ENCODE measurements around the gene SNX21.

The SNX21 gene

DNA sequence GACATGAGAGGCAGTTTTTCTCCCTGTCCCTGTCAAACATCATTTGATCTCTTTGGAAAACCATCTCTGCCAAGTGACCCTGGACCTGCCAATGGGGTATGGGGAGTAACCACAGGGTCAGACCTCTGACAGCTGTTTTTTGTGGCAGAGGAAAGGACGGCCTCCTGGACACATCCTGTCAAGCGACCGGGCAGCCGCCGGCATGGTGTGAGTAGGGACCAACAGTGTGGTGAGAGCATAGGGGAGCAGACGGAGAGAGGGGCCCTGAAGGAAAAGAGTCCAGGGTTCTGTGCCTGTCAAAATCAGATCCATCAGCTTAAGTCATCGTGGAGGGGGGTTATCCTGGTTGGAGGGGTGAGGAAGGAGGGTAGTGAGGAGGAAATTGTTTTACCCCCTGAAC lies 31.7 kb upstream of the SNX21 start:
- TF ChIP-seq, protein P1, sequence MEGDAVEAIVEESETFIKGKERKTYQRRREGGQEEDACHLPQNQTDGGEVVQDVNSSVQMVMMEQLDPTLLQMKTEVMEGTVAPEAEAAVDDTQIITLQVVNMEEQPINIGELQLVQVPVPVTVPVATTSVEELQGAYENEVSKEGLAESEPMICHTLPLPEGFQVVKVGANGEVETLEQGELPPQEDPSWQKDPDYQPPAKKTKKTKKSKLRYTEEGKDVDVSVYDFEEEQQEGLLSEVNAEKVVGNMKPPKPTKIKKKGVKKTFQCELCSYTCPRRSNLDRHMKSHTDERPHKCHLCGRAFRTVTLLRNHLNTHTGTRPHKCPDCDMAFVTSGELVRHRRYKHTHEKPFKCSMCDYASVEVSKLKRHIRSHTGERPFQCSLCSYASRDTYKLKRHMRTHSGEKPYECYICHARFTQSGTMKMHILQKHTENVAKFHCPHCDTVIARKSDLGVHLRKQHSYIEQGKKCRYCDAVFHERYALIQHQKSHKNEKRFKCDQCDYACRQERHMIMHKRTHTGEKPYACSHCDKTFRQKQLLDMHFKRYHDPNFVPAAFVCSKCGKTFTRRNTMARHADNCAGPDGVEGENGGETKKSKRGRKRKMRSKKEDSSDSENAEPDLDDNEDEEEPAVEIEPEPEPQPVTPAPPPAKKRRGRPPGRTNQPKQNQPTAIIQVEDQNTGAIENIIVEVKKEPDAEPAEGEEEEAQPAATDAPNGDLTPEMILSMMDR (IDR thresholded peaks at IDR 0.05; ENCODE audit: insufficient read depth, missing control alignments): no peak
- FAIRE-seq: no peak
- no peak for DNase-seq (ENCODE audit: insufficient read length, low spot score)

DNA sequence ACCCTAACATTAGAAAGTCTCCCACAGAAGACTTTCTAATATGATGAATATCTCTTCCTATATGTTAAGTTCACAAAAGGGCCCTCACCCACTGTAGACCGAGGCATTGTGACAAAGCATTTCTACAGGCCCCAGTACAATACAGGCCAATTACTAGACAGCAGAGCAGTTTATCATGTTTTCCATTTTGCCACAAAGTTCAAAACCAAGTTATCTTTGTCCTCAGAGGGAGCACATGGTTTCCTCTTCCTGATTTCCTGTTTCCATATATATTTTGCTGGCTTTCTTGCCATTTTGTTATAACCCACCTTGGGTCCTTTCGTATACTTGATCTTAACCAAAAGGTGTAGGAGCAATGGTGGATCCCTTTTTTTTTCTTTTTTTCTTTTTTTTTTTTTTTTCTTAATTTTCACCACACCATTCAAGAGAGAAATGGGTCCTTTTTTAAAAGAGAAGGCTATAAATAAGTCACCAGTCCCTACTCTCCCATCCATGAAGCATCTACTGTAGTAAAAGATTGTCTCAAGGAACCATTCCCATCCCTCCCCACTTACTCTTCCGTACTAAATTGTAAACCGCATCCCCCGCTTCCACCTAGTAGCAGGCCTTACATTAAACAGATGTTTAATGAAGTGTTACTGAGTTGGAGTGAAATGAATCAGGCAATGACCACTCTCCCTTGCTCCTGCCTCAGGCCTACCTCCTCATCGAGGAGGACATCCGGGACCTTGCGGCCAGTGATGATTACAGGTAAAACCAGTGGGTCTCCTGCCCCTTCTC lies 23.2 kb upstream of the SNX21 start:
- TF ChIP-seq, protein P1 (IDR thresholded peaks at IDR 0.05; ENCODE audit: insufficient read depth, missing control alignments): no peak
- FAIRE-seq (no peak), DNase-seq (ENCODE audit: insufficient read length, low spot score) (no peak)

DNA sequence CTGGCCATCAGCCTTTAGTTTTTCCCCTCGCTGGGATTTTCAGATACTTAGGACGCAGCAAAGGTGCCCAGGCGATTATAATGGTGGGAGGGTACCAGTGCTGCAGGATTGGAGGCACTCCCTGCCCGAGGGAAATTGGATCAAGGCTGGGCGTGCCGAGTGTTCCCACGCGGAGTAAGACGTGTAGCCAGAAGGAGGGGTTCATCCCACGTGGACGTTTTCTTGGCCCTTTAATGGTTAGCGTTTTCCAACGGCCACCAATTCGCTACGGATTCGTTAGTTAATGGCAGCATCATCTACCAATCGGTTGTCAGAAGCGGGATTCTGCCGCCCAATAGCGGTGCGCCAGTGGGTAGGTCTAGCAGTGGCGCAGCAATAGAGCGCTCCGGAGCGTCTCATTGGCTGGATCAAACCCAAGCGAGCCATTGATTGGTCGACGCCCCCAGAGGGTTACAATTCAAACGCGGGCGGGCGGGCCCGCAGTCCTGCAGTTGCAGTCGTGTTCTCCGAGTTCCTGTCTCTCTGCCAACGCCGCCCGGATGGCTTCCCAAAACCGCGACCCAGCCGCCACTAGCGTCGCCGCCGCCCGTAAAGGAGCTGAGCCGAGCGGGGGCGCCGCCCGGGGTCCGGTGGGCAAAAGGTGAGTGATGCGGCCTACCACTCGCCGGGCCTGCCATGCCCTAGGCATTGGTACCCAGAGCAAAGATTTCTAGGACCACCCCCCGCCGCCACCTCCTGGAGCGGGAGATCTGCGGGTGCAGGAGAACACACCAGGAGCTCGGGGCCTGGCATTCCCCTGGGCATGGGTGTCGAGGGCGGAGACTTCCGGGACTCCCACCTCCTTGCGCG lies 21.2 kb upstream of the SNX21 start, which contains the start of gene UBE2C:
UBE2C (plus strand) TSS at position 488 of the 849 bp plus-strand sequence; CDS start at position 540, 52 bp downstream.
- DNase-seq (ENCODE audit: insufficient read length, low spot score): peak; percentile 99
- peak; percentile 44 for FAIRE-seq
- TF ChIP-seq, protein P1 (IDR thresholded peaks at IDR 0.05; ENCODE audit: insufficient read depth, missing control alignments): no peak

DNA sequence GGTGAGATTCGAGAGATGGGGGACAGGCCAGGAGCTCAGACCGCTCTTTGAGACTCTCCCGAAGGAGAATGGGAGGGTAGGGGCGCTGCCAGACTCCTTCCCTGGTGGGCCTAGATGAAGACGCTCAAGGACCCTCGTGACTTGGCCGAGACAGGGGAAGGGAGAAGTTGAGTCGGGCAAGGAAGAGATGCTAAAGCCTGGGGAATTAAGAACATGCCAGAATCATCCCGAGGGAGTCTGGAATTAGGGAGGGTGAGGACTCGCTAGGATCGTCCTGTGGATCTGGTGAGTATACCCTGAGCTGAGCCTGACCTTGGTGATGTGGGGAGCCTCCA lies 20.6 kb upstream of the SNX21 start:
- DNase-seq (ENCODE audit: insufficient read length, low spot score) (no peak), FAIRE-seq (no peak)
- TF ChIP-seq, protein P1 (IDR thresholded peaks at IDR 0.05; ENCODE audit: insufficient read depth, missing control alignments): no peak

DNA sequence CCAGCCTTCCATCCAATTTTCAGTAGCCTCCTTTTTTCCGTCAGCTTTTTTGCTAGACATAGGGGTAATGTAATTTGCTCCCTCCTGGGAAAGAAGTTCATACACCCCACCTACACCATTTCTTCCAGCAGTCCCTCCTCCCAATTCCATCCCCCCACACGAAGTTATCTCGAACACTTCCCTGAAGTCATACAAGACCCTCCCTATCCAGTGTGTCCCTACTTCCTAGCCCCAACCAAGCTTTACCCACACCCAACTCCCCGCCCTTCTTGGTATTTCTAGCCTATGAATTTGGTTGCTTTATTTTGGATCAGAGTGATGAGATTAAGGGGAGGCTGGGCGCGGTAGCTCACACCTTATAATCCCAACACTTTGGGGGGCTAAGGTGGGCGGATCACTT lies 20.1 kb upstream of the SNX21 start:
- TF ChIP-seq, protein P1 (IDR thresholded peaks at IDR 0.05; ENCODE audit: insufficient read depth, missing control alignments): no peak
- DNase-seq (ENCODE audit: insufficient read length, low spot score) (no peak), FAIRE-seq (no peak)

DNA sequence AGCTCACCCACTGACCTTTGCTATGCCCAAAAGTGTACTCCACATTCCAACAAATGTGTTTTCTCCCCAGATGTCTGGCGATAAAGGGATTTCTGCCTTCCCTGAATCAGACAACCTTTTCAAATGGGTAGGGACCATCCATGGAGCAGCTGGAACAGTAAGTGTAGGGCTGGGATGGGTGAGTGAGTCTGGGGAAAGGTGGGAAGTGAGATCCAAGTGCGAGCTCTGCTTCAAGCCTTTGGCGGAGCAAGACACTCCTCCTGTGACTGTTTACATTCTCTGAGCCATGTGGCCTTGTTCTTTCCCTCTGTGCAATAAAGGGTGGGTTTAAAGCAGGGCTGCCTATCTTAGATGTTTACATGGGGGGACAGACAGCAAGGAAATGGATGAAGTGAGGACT lies 19.3 kb upstream of the SNX21 start:
- TF ChIP-seq, protein P1 (IDR thresholded peaks at IDR 0.05; ENCODE audit: insufficient read depth, missing control alignments): no peak
- DNase-seq (ENCODE audit: insufficient read length, low spot score) (no peak), FAIRE-seq (no peak)

All from D721Med (cell line).